Choroid plexus epithelial cell (primary cell): Measurements from ENCODE around the gene GASK1A.

Experiments
- DNase-seq: peaks from one replicate; pipeline ENCODE4 v3.0.0-alpha.2; 2010; ENCODE audit warnings: low read depth
- H3K4me3 ChIP-seq: 2 replicates; pipeline ENCODE4 v1.5.1; 2011; ENCODE audit warnings: low read depth, mild to moderate bottlenecking, control low read depth, low read length, moderate library complexity
- TF ChIP-seq, protein P1 (sequence below): conservative IDR thresholded peaks from 2 replicates; pipeline ENCODE4 v1.5.1; 2011; ENCODE audit warnings: low read depth, mild to moderate bottlenecking, control low read depth, inconsistent platforms, low read length, moderate library complexity

GASK1A gene

DNA sequence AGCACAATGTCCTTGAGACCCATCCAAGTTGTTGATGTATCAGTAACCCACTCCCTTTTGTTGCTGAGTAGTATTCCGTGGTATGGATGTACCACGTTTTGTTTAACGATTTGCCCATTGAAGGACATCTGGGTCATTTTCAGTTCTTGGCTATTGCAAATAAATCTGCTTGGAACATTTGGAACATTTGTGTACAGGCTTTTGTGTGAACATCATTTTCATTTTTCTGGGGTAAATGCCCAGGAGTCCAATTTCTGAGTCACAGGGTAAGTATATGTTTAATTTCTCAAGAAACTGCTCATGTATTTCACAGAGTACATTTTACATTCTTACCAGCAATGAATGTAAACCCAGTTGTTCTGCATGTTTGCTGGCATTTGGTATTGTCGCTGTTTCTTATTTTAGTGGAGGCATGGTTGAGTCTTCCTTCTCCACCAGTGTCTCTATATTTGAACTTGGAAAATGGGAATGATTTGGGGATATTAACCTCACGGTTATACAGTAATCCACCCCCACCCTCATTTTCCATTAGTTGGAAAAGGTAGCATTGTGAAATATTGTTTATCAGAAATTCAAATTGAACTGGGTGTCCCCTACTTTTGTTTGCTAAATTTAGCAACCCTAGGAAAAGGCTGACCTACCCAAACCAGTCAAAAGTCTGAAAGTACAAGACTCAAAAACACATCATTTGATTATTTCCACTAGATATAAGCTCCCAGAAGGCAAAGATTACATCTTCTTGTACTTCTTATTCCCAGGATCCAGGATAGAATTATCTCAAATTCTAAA, 96.0 kb downstream of the GASK1A start:
- TF ChIP-seq, protein P1, sequence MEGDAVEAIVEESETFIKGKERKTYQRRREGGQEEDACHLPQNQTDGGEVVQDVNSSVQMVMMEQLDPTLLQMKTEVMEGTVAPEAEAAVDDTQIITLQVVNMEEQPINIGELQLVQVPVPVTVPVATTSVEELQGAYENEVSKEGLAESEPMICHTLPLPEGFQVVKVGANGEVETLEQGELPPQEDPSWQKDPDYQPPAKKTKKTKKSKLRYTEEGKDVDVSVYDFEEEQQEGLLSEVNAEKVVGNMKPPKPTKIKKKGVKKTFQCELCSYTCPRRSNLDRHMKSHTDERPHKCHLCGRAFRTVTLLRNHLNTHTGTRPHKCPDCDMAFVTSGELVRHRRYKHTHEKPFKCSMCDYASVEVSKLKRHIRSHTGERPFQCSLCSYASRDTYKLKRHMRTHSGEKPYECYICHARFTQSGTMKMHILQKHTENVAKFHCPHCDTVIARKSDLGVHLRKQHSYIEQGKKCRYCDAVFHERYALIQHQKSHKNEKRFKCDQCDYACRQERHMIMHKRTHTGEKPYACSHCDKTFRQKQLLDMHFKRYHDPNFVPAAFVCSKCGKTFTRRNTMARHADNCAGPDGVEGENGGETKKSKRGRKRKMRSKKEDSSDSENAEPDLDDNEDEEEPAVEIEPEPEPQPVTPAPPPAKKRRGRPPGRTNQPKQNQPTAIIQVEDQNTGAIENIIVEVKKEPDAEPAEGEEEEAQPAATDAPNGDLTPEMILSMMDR, result no peak
- no peak for DNase-seq
- no peak overlapping the region for H3K4me3 ChIP-seq

DNA sequence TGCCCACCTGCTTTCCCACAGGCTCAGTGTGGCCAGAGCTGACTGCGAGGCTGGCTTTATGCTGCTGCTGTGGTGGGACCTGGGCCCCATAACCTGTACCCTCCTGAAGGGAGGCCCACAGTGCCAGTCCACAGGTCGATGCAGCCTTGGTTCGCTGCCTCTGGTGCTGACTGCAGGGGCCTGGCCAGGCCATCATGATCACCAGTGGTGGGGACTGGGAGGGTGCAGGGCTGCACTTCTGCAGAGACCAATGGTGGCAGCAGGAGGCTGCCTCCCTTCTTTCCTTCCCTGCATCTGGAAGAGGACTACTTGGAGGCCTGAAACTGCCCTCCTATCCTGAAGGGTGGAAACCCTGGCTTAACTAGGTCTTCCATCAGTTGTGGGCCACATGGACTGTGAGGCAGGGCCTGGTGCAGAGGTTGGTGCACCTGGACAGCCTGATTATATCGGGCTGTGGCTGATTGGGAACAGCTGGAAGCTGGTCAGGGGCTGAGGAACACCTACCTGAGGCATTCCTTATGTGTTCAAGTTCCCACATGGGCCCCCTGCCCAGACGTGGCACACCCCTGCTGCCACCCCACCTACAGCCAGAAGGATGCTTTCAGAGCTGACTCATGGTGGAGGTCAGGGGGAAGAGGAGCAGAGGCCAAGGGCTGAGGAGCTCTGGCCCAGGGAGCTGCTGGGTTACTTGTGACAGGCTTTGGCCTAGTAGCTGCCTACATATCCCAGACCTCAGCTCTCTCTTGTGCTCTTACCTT, 97.0 kb downstream of the GASK1A start:
- no peak for DNase-seq
- no peak overlapping the region for H3K4me3 ChIP-seq
- TF ChIP-seq, protein P1, result no peak

DNA sequence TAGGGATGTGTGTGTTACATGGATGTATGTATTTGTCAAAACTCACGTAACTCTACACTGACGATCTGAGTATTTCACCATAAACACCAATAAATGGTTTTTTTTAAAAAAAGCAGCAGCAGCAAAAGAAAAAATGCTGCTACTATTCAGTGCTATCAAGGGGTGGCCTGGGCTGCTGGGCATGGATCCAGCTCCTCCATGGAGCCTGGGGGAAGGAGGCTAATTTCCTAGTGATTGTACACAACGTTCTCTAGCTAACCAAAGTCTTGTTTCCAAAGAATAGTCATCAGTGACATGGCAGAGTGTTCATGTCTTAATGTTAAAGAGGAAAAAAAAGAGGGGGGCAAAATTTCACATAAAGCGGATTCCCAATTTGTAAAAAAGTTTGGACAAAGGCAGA, 97.7 kb downstream of the GASK1A start:
- TF ChIP-seq, protein P1, result no peak
- peak; percentile 43 for DNase-seq
- H3K4me3 ChIP-seq, result no peak overlapping the region

- H3K4me3 ChIP-seq, result no peak overlapping the region
- TF ChIP-seq, protein P1, result no peak
- no peak for DNase-seq
These were observed 98.2 kb downstream of the GASK1A start for GRCh38 chr3:43077261-43077660.

DNA sequence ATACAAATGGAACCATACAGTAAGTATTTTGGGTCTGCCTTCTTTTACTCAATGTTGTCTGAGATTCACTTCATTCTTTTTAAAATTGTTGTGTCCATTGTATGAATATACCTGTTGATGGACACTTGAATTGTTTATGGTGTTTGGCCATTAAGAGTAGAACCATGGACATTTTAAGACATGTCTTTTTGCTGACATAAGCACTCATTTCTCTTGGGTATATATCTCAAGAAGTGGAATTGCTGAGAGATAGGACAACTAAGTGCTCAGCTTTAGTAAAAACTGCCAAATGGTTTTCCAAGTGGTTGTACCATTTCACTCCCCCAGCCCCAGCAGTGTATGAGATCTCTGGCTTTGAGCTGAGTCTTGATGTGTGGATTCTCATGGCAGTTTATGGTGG, 98.6 kb downstream of the GASK1A start:
- no peak overlapping the region for H3K4me3 ChIP-seq
- DNase-seq, result no peak
- TF ChIP-seq, protein P1, result no peak

GRCh38 chr3:43079536-43080332, 100.6 kb downstream of the GASK1A start:
- no peak overlapping the region for H3K4me3 ChIP-seq
- DNase-seq, result no peak
- TF ChIP-seq, protein P1, result no peak
